ENCODE measurements around the gene EARS2. TPM values are rescaled to one million over a fixed set of nuclear protein-coding genes. Genes with fewer than 3 reads are reported as not detected.

Gene EARS2
- total and polyA plus RNA-seq, 7 experiments from 2014 or later, result 10.6 to 19.2 (median 15.1) TPM

DNA sequence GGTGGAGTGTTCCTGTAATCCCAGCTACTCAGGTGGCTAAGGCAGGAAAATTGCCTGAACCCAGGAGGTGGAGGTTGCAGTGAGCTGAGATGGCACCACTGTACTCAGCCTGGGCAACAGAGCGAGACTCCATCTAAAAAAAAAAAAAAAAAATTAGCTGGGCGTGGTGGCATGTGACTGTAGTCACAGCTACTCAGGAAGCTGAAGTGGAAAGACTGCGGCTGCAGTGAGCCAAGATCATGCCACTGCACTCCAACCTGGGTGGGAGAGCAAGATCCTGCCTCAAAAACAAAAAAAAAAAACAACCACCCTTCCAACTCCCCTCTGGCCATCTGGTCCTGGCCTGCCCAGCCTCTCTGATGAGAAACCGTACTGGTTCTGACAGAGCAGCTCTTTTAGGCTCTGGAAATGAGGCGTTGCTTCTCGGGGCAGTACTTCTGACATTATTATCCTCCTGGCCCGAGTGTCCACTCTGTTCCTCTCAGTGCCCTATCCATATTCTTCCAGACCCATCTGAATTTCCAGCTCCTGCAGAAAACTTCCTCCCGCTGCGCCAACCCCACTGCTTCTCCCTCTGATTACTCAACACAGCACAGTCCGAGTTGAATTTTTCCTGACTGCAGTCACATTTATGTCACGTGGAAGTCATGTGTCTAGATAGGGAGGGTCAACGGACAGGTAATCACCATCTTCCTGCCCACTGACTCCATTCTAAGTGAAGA lies 60.2 kb downstream of the EARS2 start:
- no peaks in the 10 kb centered on the region for H3K27me3 ChIP-seq (ENCODE audit: control insufficient read depth in 2 of 2, insufficient read depth in 2 of 2, low read length in 2 of 2)
- Mint-ChIP-seq H3K27ac (peak overlapping the region in 7 of 9 donors; percentile 10 to 62 (median 20)), H3K4me3 (no peak overlapping the region), H3K27me3 (no peaks in the 10 kb centered on the region), H3K4me1 (peaks cover 21 to 37% (median 34%) of the 10 kb centered on the region in 7 donors), H3K36me3 (peaks cover 0 to 27% (median 8%) of the 10 kb centered on the region in 5 donors), H3K9me3 (no peaks in the 10 kb centered on the region)
- intact Hi-C loops (cut with micrococcal nuclease), result no loop called here
- H3K36me3 ChIP-seq (ENCODE audit: control insufficient read depth in 2 of 3, insufficient read depth in 3 of 3, low read length in 3 of 3), result peaks cover 15 to 46% (median 27%) of the 10 kb centered on the region in 3 experiments
- no peak for DNase-seq
- no peaks in the 10 kb centered on the region for H3K4me1 ChIP-seq (ENCODE audit: control insufficient read depth in 2 of 2, insufficient read depth in 2 of 2, low read length in 2 of 2)
- ATAC-seq, result no peak
- ChIA-PET CTCF (interaction anchor here (0.6 to 1.0 kb wide), 2 partner anchors 10 to 36 kb away, joined by 3 read pairs; no protein-coding TSS in a partner anchor), POLR2A (interaction anchor here (0.6 kb wide), 1 partner anchor 12 kb away, joined by 3 read pairs; no protein-coding TSS in a partner anchor)
- H3K27ac ChIP-seq (ENCODE audit: low read depth, low read length), result no peak overlapping the region
- no peak overlapping the region for H3K4me3 ChIP-seq (ENCODE audit: low read length)
- H3K9me3 ChIP-seq (ENCODE audit: control insufficient read depth in 2 of 3, low read length in 3 of 3), result no peaks in the 10 kb centered on the region

DNA sequence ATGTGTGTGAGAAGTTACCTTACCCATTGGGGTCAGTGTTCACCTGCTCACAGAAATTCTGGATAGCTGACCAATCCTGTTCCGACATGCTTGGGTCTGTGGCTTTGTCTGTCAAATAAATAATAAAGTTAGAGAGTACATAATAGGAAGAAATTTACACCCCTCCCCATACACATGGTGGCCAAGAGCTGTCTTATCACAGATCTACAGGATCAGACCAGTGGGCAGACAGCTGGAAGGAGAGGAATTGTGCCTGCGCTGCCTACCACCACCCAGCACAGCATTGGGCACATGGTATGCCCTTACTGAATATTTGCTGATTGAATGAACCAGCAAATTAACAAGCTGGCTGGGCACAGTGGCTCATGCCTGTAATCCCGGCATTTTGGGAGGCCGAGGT lies 61.5 kb downstream of the EARS2 start:
- intact Hi-C loops (cut with micrococcal nuclease), result no loop called here
- H3K27me3 Mint-ChIP-seq, result no peaks in the 10 kb centered on the region
- no peak overlapping the region for H3K27ac ChIP-seq (ENCODE audit: low read depth, low read length)
- H3K27me3 ChIP-seq (ENCODE audit: control insufficient read depth in 2 of 2, insufficient read depth in 2 of 2, low read length in 2 of 2), result no peaks in the 10 kb centered on the region
- H3K4me3 Mint-ChIP-seq, result no peak overlapping the region
- peaks cover 20 to 27% (median 25%) of the 10 kb centered on the region in 7 donors for H3K4me1 Mint-ChIP-seq
- H3K4me3 ChIP-seq (ENCODE audit: low read length), result no peak overlapping the region
- H3K36me3 ChIP-seq (ENCODE audit: control insufficient read depth in 2 of 3, insufficient read depth in 3 of 3, low read length in 3 of 3), result peaks cover 15 to 51% (median 38%) of the 10 kb centered on the region in 3 experiments
- peaks cover 5 to 36% (median 14%) of the 10 kb centered on the region in 5 donors for H3K36me3 Mint-ChIP-seq
- no peak for ATAC-seq
- POLR2A ChIA-PET, result interaction anchor here (0.6 kb wide), 1 partner anchor 44 kb away, joined by 3 read pairs; no protein-coding TSS in a partner anchor
- CTCF ChIA-PET, result interaction anchor here (0.6 kb wide), 1 partner anchor 23 kb away, joined by 3 read pairs; no protein-coding TSS in a partner anchor
- no peaks in the 10 kb centered on the region for H3K4me1 ChIP-seq (ENCODE audit: control insufficient read depth in 2 of 2, insufficient read depth in 2 of 2, low read length in 2 of 2)
- H3K9me3 ChIP-seq (ENCODE audit: control insufficient read depth in 2 of 3, low read length in 3 of 3), result no peaks in the 10 kb centered on the region
- peak overlapping the region in 1 of 9 donors; percentile 46 for H3K27ac Mint-ChIP-seq
- H3K9me3 Mint-ChIP-seq, result no peaks in the 10 kb centered on the region
- DNase-seq, result no peak

DNA sequence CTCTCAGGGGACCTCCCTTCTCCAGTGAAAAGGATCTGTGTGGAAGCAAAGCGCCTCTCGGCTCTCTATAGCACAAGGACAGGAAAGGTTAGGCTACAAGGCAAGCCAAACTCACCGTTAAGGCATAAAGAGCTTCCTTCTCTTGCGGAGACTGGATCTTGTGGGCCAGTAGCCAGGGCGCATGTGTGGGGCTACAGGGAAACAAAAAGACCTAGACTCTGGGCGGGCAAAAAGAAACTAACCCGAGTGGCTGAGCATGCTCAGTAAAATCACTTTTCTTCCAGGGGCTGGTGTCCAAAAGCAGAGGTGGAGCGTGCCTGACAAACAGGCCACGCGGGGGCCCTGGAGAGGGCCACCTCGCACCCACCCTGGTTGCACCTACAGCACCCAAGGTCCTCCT lies 63.0 kb downstream of the EARS2 start:
- Mint-ChIP-seq H3K27ac (no peak overlapping the region), H3K4me3 (no peak overlapping the region), H3K27me3 (no peaks in the 10 kb centered on the region), H3K4me1 (peaks cover 12 to 19% (median 17%) of the 10 kb centered on the region in 7 donors), H3K9me3 (no peaks in the 10 kb centered on the region), H3K36me3 (peaks cover 5 to 46% (median 19%) of the 10 kb centered on the region in 5 donors)
- H3K27me3 ChIP-seq (ENCODE audit: control insufficient read depth in 2 of 2, insufficient read depth in 2 of 2, low read length in 2 of 2), result no peaks in the 10 kb centered on the region
- H3K4me3 ChIP-seq (ENCODE audit: low read length), result no peak overlapping the region
- DNase-seq, result no peak
- POLR2A ChIA-PET, result no interaction called here
- no peak for ATAC-seq
- no peaks in the 10 kb centered on the region for H3K4me1 ChIP-seq (ENCODE audit: control insufficient read depth in 2 of 2, insufficient read depth in 2 of 2, low read length in 2 of 2)
- H3K36me3 ChIP-seq (ENCODE audit: control insufficient read depth in 2 of 3, insufficient read depth in 3 of 3, low read length in 3 of 3), result peaks cover 15 to 64% (median 41%) of the 10 kb centered on the region in 3 experiments
- CTCF ChIA-PET, result no interaction called here
- no peaks in the 10 kb centered on the region for H3K9me3 ChIP-seq (ENCODE audit: control insufficient read depth in 2 of 3, low read length in 3 of 3)
- no peak overlapping the region for H3K27ac ChIP-seq (ENCODE audit: low read depth, low read length)
- intact Hi-C loops (cut with micrococcal nuclease), result no loop called here

DNA sequence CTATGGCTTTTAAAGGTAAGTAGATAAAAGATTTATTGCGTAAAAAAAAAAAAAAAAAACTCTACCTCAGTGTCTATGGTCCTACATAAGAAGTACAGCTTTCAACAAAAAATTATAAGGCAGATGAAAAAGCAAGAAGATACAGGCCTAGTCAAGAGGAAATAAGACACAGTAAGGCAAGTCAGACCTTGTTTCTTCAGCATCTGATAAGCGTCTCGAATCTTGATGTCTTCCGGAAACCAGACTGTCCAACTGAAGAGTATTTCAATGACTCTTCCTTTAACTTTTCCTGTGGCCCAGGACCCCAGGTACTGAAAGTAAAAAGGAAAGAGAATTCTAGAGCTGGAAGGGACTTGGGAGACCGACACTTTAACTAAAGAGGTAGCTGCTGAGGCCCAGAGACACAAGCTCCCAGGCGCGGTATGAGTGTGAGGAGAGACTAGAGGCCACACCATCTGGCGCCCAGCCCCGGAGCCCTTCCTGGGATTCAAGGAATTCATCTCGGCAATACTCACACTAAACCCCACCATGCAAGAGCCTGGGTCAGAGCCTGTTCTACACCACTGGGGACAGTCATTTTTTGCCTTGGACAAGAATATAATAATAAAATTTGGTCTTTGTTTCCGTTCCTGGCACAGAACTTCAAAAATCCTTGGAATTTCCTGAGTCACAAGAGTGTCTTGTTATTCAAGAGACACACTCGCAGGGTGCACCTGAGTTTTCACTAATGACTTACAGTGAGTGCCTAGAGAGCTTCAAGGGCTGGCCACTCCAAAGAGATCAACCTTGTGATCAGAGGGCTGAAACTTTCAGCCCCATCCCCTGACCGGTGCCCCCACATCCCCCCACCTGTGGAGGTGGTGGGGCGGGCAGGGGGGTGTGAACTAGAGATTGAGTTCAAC lies 65.4 kb downstream of the EARS2 start:
- Histone ChIP-seq H3K4me1 (ENCODE audit: control insufficient read depth in 2 of 2, insufficient read depth in 2 of 2, low read length in 2 of 2) (no peaks in the 10 kb centered on the region), H3K27ac (ENCODE audit: low read depth, low read length) (no peak overlapping the region), H3K4me3 (ENCODE audit: low read length) (no peak overlapping the region), H3K9me3 (ENCODE audit: control insufficient read depth in 2 of 3, low read length in 3 of 3) (no peaks in the 10 kb centered on the region), H3K36me3 (ENCODE audit: control insufficient read depth in 2 of 3, insufficient read depth in 3 of 3, low read length in 3 of 3) (peaks cover 30 to 87% (median 57%) of the 10 kb centered on the region in 3 experiments), H3K27me3 (ENCODE audit: control insufficient read depth in 2 of 2, insufficient read depth in 2 of 2, low read length in 2 of 2) (no peaks in the 10 kb centered on the region)
- ChIA-PET POLR2A (interaction anchor here (0.6 to 0.7 kb wide), 3 partner anchors 8 to 16 kb away, joined by 3 read pairs; no protein-coding TSS in a partner anchor), CTCF (interaction anchor here (0.6 kb wide), 1 partner anchor 13 kb away, joined by 3 read pairs; no protein-coding TSS in a partner anchor)
- Mint-ChIP-seq H3K9me3 (no peaks in the 10 kb centered on the region), H3K27me3 (no peaks in the 10 kb centered on the region), H3K27ac (no peak overlapping the region), H3K36me3 (peaks cover 5 to 42% (median 19%) of the 10 kb centered on the region in 5 donors), H3K4me3 (no peak overlapping the region), H3K4me1 (no peaks in the 10 kb centered on the region)
- intact Hi-C loops (cut with micrococcal nuclease), result no loop called here
- no peak for ATAC-seq
- no peak for DNase-seq

DNA sequence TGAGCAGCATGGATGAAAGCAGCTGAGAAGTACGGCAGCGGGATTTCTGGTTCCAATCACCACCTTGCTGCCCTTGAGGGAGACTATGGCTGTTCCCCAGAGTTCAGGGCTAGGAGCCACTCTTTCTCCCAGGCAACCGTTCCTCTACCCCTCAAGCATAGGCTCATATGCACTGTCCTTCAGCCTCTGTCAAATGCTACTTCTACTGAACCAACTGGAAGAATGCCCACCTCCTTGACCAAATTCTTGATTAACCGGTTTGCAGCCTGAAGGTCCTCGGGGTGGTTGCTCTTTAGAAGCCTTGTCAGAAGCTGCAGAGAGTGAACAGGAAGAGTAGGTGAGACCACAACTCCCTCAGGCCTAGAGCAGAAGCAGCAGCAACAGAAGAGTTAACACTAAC lies 70.7 kb downstream of the EARS2 start:
- Mint-ChIP-seq H3K36me3 (peaks cover 6 to 52% (median 22%) of the 10 kb centered on the region in 5 donors), H3K4me1 (peaks cover 0 to 2% (median 0%) of the 10 kb centered on the region in 7 donors), H3K9me3 (no peaks in the 10 kb centered on the region), H3K27ac (peak overlapping the region in 1 of 9 donors; percentile 25), H3K27me3 (no peaks in the 10 kb centered on the region), H3K4me3 (no peak overlapping the region)
- DNase-seq, result no peak
- Histone ChIP-seq H3K36me3 (ENCODE audit: control insufficient read depth in 2 of 3, insufficient read depth in 3 of 3, low read length in 3 of 3) (peaks cover 34 to 94% (median 39%) of the 10 kb centered on the region in 3 experiments), H3K4me3 (ENCODE audit: low read length) (no peak overlapping the region), H3K27ac (ENCODE audit: low read depth, low read length) (no peak overlapping the region), H3K27me3 (ENCODE audit: control insufficient read depth in 2 of 2, insufficient read depth in 2 of 2, low read length in 2 of 2) (no peaks in the 10 kb centered on the region), H3K4me1 (ENCODE audit: control insufficient read depth in 2 of 2, insufficient read depth in 2 of 2, low read length in 2 of 2) (peaks cover 0 to 20% of the 10 kb centered on the region in 2 donors), H3K9me3 (ENCODE audit: control insufficient read depth in 2 of 3, low read length in 3 of 3) (no peaks in the 10 kb centered on the region)
- POLR2A ChIA-PET, result no interaction called here
- ATAC-seq, result no peak
- intact Hi-C loops (cut with micrococcal nuclease), result no loop called here
- CTCF ChIA-PET, result interaction anchor here (0.9 kb wide), 1 partner anchor 23 kb away, joined by 3 read pairs; no protein-coding TSS in a partner anchor

DNA sequence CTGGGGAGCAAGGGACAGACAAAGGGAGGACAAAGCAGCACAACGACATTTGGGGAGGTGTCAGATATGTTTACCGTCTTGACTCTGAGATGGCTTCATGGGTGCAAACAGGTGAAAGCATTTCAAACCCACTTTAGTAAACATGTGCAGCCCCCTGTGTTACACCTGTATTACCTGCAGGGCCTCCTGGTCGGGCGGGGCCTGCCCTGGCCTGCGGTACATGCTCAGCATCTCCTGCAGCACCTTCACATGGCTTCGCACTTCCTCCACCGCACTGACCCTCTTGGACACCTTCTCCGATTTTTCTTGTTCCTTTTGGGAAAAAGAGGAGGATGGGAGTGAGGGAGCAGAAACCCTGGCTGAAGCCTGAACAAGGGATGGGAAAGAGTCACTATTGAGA lies 71.3 kb downstream of the EARS2 start:
- DNase-seq (no peak), ATAC-seq (no peak)
- Mint-ChIP-seq H3K27me3 (no peaks in the 10 kb centered on the region), H3K27ac (peak overlapping the region in 1 of 9 donors; percentile 4), H3K36me3 (peaks cover 4 to 50% (median 21%) of the 10 kb centered on the region in 5 donors), H3K9me3 (no peaks in the 10 kb centered on the region), H3K4me1 (peaks cover 0 to 2% (median 0%) of the 10 kb centered on the region in 7 donors), H3K4me3 (no peak overlapping the region)
- H3K9me3 ChIP-seq (ENCODE audit: control insufficient read depth in 2 of 3, low read length in 3 of 3), result no peaks in the 10 kb centered on the region
- peaks cover 0 to 20% of the 10 kb centered on the region in 2 donors for H3K4me1 ChIP-seq (ENCODE audit: control insufficient read depth in 2 of 2, insufficient read depth in 2 of 2, low read length in 2 of 2)
- H3K36me3 ChIP-seq (ENCODE audit: control insufficient read depth in 2 of 3, insufficient read depth in 3 of 3, low read length in 3 of 3), result peaks cover 34 to 94% (median 39%) of the 10 kb centered on the region in 3 experiments
- CTCF ChIA-PET, result no interaction called here
- no peak overlapping the region for H3K27ac ChIP-seq (ENCODE audit: low read depth, low read length)
- no peaks in the 10 kb centered on the region for H3K27me3 ChIP-seq (ENCODE audit: control insufficient read depth in 2 of 2, insufficient read depth in 2 of 2, low read length in 2 of 2)
- POLR2A ChIA-PET, result no interaction called here
- no peak overlapping the region for H3K4me3 ChIP-seq (ENCODE audit: low read length)
- intact Hi-C loops (cut with micrococcal nuclease), result no loop called here

All from naive thymus-derived CD4-positive, alpha-beta T cell (primary cell).